GM18526 (cell line): ENCODE data around the gene CCSER1.

ENCODE experiments used
- POLR2A ChIP-seq: IDR thresholded peaks from 3 replicates; pipeline ENCODE4 v1.6.1; 2011; ENCODE audit not compliant: insufficient read length; ENCODE audit errors: extremely low read depth

The CCSER1 gene

GRCh38 chr4:91282217-91282616 lies 1155.0 kb downstream of the CCSER1 start:
- no peak for TF ChIP-seq POLR2A

- no peak for TF ChIP-seq POLR2A
Observed at GRCh38 chr4:91283726-91284230, 1156.6 kb downstream of the CCSER1 start.

- TF ChIP-seq POLR2A = no peak
Observed at GRCh38 chr4:91284480-91284879, 1157.3 kb downstream of the CCSER1 start.

- TF ChIP-seq POLR2A = no peak
Observed at GRCh38 chr4:91285487-91285886, 1158.3 kb downstream of the CCSER1 start.

GRCh38 chr4:91288702-91289311 lies 1161.6 kb downstream of the CCSER1 start:
- TF ChIP-seq POLR2A = no peak

GRCh38 chr4:91298156-91298700 lies 1171.0 kb downstream of the CCSER1 start:
- TF ChIP-seq POLR2A = no peak

- TF ChIP-seq POLR2A = no peak
Observed at GRCh38 chr4:91298824-91299223, 1171.6 kb downstream of the CCSER1 start.

GRCh38 chr4:91302120-91302519 lies 1174.9 kb downstream of the CCSER1 start:
- no peak for TF ChIP-seq POLR2A

- no peak for TF ChIP-seq POLR2A
Observed at GRCh38 chr4:91304292-91304691, 1177.1 kb downstream of the CCSER1 start.

- TF ChIP-seq POLR2A = no peak
Observed at GRCh38 chr4:91317434-91317833, 1190.2 kb downstream of the CCSER1 start.

GRCh38 chr4:91319556-91320268 lies 1192.5 kb downstream of the CCSER1 start:
- no peak for TF ChIP-seq POLR2A

- TF ChIP-seq POLR2A = no peak
Observed at GRCh38 chr4:91322961-91323360, 1195.8 kb downstream of the CCSER1 start.

- no peak for TF ChIP-seq POLR2A
Observed at GRCh38 chr4:91325495-91325894, 1198.3 kb downstream of the CCSER1 start.

- no peak for TF ChIP-seq POLR2A
Observed at GRCh38 chr4:91330555-91331137, 1203.5 kb downstream of the CCSER1 start.

- TF ChIP-seq POLR2A = no peak
Observed at GRCh38 chr4:91340822-91341221, 1213.6 kb downstream of the CCSER1 start.

- no peak for TF ChIP-seq POLR2A
Observed at GRCh38 chr4:91345632-91346031, 1218.4 kb downstream of the CCSER1 start.
